B cell (primary cell): ENCODE results near the gene QRFP.

Experiments
- CTCF ChIP-seq: fragments of 200-600 bp; IDR thresholded peaks from one replicate; pipeline ENCODE4 v1.8.0; 2022; ENCODE audit warnings: antibody characterized with exemption, mild to moderate bottlenecking
- EZH2 ChIP-seq: IDR thresholded peaks from 2 replicates; pipeline ENCODE4 v1.6.1; 2012; ENCODE audit warnings: borderline replicate concordance, low read depth, mild to moderate bottlenecking, moderate library complexity, low read length; ENCODE audit not compliant: insufficient read depth, poor library complexity, severe bottlenecking

- TF ChIP-seq CTCF (no peak), EZH2 (no peak)
Observed at GRCh38 chr9:130878295-130878694, 18.3 kb downstream of the QRFP start.
